Activated T-helper 1 cell treated with anti-CD3 and anti-CD28 coated beads, Interleukin-12 subunit alpha, Interleukin-12 subunit beta, Interleukin-2, Interleukin-4 antibody, amounts not matched to agents 30 ng/mL and 10 ng/mL and 1 ng/mL, durations not matched to agents 14 hours and 24 hours and 36 hours (primary cell): ENCODE results near the gene CELF4. TPM values are rescaled to one million over a fixed set of nuclear protein-coding genes. Genes with fewer than 3 reads are reported as not detected.

Source experiments
- DNase-seq: peaks from one replicate; pipeline ENCODE4 v3.0.0; 2021; ENCODE audit warnings: low spot score
- H3K27ac Mint-ChIP-seq: one replicate; pipeline ENCODE4 v1.8.0; 2021; ENCODE audit warnings: mild to moderate bottlenecking, mixed read lengths
- H3K27me3 Mint-ChIP-seq: one replicate; pipeline ENCODE4 v1.8.0; 2022; ENCODE audit warnings: mild to moderate bottlenecking, moderate library complexity, mixed read lengths; ENCODE audit not compliant: insufficient read depth
- H3K36me3 Mint-ChIP-seq: one replicate; pipeline ENCODE4 v1.8.0; 2021; ENCODE audit warnings: low read depth, mixed read lengths
- H3K4me1 Mint-ChIP-seq: one replicate; pipeline ENCODE4 v1.8.0; 2021; ENCODE audit warnings: low read depth, mixed read lengths
- H3K4me3 Mint-ChIP-seq: one replicate; pipeline ENCODE4 v1.8.0; 2021; ENCODE audit warnings: mild to moderate bottlenecking, moderate library complexity, mixed read lengths
- H3K9me3 Mint-ChIP-seq: one replicate; pipeline ENCODE4 v1.8.0; 2021; ENCODE audit warnings: mixed read lengths
- intact Hi-C: fragments of 100-400 bp; cut with micrococcal nuclease; formaldehyde crosslinking; loops from one replicate; pipeline ENCODE4 v1.15.1; 2024
- total RNA-seq: library from RNA; stranded (reverse); gene quantifications from 2 replicates; pipeline ENCODE4 v1.2.3, GENCODE V29; 2022

CELF4 gene
- total RNA-seq, 1 donor from 2014 or later: not detected

DNA sequence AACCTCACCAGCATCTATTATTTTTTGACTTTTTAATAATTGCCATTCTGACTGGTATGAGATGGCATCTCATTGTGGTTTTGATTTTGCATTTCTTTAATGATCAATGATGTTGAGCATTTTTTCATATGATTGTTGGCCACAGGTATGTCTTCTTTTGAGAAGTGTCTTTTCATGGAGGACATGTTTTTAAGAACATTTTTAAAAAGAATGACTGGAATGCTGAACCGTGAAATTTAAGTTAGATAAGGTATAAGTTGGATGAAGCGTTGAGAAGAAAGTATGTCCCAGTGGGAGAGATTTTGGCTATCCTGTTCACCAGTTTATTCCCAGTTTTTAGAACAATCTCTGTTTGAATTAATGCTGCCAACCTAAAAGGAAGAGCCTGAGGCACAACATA, 365.9 kb downstream of the CELF4 start:
- no peaks in the 10 kb centered on the region for H3K36me3 Mint-ChIP-seq
- no peak overlapping the region for H3K4me3 Mint-ChIP-seq
- no peak for DNase-seq
- H3K9me3 Mint-ChIP-seq: peaks cover 16% of the 10 kb centered on the region
- H3K27me3 Mint-ChIP-seq: no peaks in the 10 kb centered on the region
- no peak overlapping the region for H3K27ac Mint-ChIP-seq
- H3K4me1 Mint-ChIP-seq: no peaks in the 10 kb centered on the region
- intact Hi-C loops: no loop called here
